ENCODE data around the gene ARHGEF17. TPM values are rescaled to one million over a fixed set of nuclear protein-coding genes. Genes with fewer than 3 reads are reported as not detected.

Gene ARHGEF17
- total and polyA plus RNA-seq, 2 of the 8 experiments (the other 6 are each of a cell fraction or from before 2014, with no cell fraction given): 11.3 to 14.6 TPM

GRCh38 chr11:73308003-73308960, at the start of gene ARHGEF17 (continued):
- TF ChIP-seq E2F6 (IDR thresholded peaks at IDR 0.05) (peak; percentile 10; the same call in 1 of the 2 replicates), PHF8 (conservative IDR thresholded peaks at IDR 0.05; ENCODE audit: low read depth, low read length) (peak; percentile 48), GABPA (IDR thresholded peaks at IDR 0.05; ENCODE audit: borderline replicate concordance, insufficient read depth, low read length) (0 out of 2 replicates have a peak, but pooled peaks have one; percentile 7), KDM4A (IDR thresholded peaks at IDR 0.05; ENCODE audit: low read depth, low read length, severe bottlenecking) (peak; percentile 20), SP1 (IDR thresholded peaks at IDR 0.05; ENCODE audit: low read depth, low read length) (no peak), EZH2 (IDR thresholded peaks at IDR 0.05; ENCODE audit: low read depth, low read length, severe bottlenecking) (peak; percentile 40), TBP (IDR thresholded peaks at IDR 0.05; ENCODE audit: low read depth, low read length) (0 out of 2 replicates have a peak, but pooled peaks have one; percentile 6), BACH1 (IDR thresholded peaks at IDR 0.05; ENCODE audit: low read length) (no peak), POLR2A (IDR thresholded peaks at IDR 0.05; ENCODE audit: control extremely low read depth in 1 of 2, low read depth in 2 of 2, low read length in 2 of 2) (no peak; a peak in 1 of 3 replicates), USF2 (IDR thresholded peaks at IDR 0.05; ENCODE audit: low read length) (no peak)

All from H1 (cell line).